Ovary (tissue), 9 donors: ENCODE results near the gene LSMEM2. TPM values are rescaled to one million over a fixed set of nuclear protein-coding genes. Genes with fewer than 3 reads are reported as not detected.

Source experiments
- DNase-seq, 5 donors: peaks; one replicate each; pipeline ENCODE4 v3.0.0-alpha.2; 2019 to 2020
- H3K27ac ChIP-seq, 2 donors: fragments of 200-600 bp; one replicate each; pipeline versions ENCODE4 v1.5.1 to v1.8.0; 2019 to 2022
- H3K27me3 ChIP-seq: fragments of 200-600 bp; one replicate; pipeline ENCODE4 v1.8.0; 2022
- H3K36me3 ChIP-seq: fragments of 200-600 bp; sonication (generic); one replicate; pipeline ENCODE4 v1.5.1; 2019
- H3K4me1 ChIP-seq: one replicate; pipeline ENCODE4 v1.8.1; 2013; ENCODE audit warnings: mild to moderate bottlenecking, moderate library complexity; ENCODE audit not compliant: insufficient read depth
- H3K4me3 ChIP-seq: fragments of 200-600 bp; sonication (generic); one replicate; pipeline ENCODE4 v1.5.1; 2017
- H3K9me3 ChIP-seq, 2 donors: fragments of 200-600 bp in 1 of 2; sonication (generic) in 1 of 2; one replicate each; pipeline versions ENCODE4 v1.5.1 to v1.8.1; 2013 to 2019; ENCODE audit warnings: mild to moderate bottlenecking in 1 of 2, moderate library complexity in 1 of 2
- EP300 ChIP-seq: sonication (generic); formaldehyde crosslinking; IDR thresholded peaks from one replicate; pipeline ENCODE4 v1.6.1; 2017; ENCODE audit warnings: antibody characterized with exemption
- POLR2A ChIP-seq: fragments of 450-650 bp; IDR thresholded peaks from one replicate; pipeline ENCODE4 v1.6.1; 2017; ENCODE audit warnings: antibody characterized with exemption, mild to moderate bottlenecking, moderate library complexity
- WGBS, 3 donors: extraction: QIAGEN DNeasy Blood & Tissue Kit in 1 of 3; methylation state at CpG; one replicate each; pipeline versions ENCODE4 v1.1.5 to v1.1.7; 2013 to 2017; 5-methylcytosine and 5-hydroxymethylcytosine counted together
- intact Hi-C, 4 donors: fragments of 100-400 bp; cut with DNase I; formaldehyde crosslinking; loops; one replicate each; pipeline versions ENCODE4 v1.11.0 to v1.15.1; 2022 to 2023
- polyA plus RNA-seq, 2 donors: library from polyadenylated mRNA; stranded (reverse); fragments of 200-250 nt in 1 of 2; fragments of 350-450 nt in 1 of 2; fragmentation: Illumina TruSeq in 1 of 2; extraction: RNeasy Lipid Tissue Mini Kit (QIAGEN cat#74804) in 1 of 2; gene quantifications; one replicate each; pipeline ENCODE4 v1.2.3, GENCODE V29; 2013 to 2014
- total RNA-seq, 7 donors: library from RNA; depleted of rRNA in 2 of 7; stranded (reverse); fragments of >200 nt in 2 of 7; fragmentation: NEBNext Ultra II Directional in 3 of 7; extraction: Animal tissue kit (Norgen Biotek cat#: 25700) in 3 of 7; gene quantifications; one replicate each; pipeline versions ENCODE4 v1.1.0 to v1.2.4, GENCODE V29; 2016 to 2023
- TF ChIP-seq, protein P1 (sequence below), 3 donors: fragments of 450-650 bp in 2 of 3; fragments of 200-600 bp in 1 of 3; IDR thresholded peaks; one replicate each; pipeline versions ENCODE4 v1.5.1 to v1.8.0; 2016 to 2022; ENCODE audit warnings: antibody characterized with exemption in 3 of 3, mild to moderate bottlenecking in 1 of 3
- donor health status: DM: no; HTN: no; CAD: no; lungs with moderate emphysema.
- donor health status: DM: no; HTN: no; CAD: no.
- donor health status: Bipolar disorder and iron deficiency.
- donor health status: DM: yes; HTN: yes; CAD: no.
- donor health status: DM: no; HTN: no; CAD: no.
- donor health status: DM: yes; HTN: yes; CAD: no.

The LSMEM2 gene
- total and polyA plus RNA-seq, 9 donors: 0.42 to 1.4 (median 0.76) TPM; not detected in 2

DNA sequence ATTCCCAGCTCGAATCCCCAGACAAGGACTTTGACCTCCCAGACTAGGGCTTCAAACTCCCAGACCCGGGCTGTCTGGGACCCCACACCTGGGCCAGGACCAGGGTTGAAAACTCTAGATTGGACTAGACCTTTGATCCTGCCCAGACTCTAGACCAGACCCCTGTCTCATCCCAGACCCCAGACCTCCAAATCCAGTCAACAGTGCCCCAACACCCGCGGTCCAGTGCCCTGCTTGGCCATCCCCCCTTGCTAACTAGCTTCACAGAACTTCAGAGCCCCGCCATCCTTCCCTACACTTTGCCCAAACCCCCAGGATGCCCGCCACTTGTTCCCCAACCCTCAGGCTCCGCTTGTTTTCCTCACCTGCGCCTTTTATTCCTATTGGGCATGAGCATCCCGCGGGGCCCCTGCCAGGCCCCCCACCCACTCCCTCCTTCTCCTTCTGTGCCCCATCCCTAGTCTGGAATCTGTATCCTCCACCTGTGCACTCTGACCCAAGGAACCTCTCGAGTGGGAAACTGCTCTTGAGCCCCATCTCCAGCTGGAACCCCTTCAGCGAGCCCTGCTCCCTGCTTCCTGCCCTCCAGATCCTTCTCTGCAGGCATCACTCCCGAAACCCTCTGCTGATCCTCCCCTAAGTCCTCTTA, 42.3 kb upstream of the LSMEM2 start:
- intact Hi-C loops: no loop called here
- TF ChIP-seq, protein P1, sequence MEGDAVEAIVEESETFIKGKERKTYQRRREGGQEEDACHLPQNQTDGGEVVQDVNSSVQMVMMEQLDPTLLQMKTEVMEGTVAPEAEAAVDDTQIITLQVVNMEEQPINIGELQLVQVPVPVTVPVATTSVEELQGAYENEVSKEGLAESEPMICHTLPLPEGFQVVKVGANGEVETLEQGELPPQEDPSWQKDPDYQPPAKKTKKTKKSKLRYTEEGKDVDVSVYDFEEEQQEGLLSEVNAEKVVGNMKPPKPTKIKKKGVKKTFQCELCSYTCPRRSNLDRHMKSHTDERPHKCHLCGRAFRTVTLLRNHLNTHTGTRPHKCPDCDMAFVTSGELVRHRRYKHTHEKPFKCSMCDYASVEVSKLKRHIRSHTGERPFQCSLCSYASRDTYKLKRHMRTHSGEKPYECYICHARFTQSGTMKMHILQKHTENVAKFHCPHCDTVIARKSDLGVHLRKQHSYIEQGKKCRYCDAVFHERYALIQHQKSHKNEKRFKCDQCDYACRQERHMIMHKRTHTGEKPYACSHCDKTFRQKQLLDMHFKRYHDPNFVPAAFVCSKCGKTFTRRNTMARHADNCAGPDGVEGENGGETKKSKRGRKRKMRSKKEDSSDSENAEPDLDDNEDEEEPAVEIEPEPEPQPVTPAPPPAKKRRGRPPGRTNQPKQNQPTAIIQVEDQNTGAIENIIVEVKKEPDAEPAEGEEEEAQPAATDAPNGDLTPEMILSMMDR (IDR thresholded peaks at IDR 0.05): no peak
- no peak for TF ChIP-seq POLR2A
- no peak for TF ChIP-seq EP300
- peak overlapping the region; percentile 69 for H3K4me3 ChIP-seq

GRCh38 chr3:50237133-50237651, 41.7 kb upstream of the LSMEM2 start:
- Histone ChIP-seq H3K27ac (peak overlapping the region; percentile 71 to 80), H3K27me3 (no peaks in the 10 kb centered on the region), H3K9me3 (no peaks in the 10 kb centered on the region), H3K4me3 (peak overlapping the region; percentile 69), H3K36me3 (no peaks in the 10 kb centered on the region), H3K4me1 (peaks cover 12% of the 10 kb centered on the region)
- TF ChIP-seq, protein P1 (IDR thresholded peaks at IDR 0.05): no peak
- TF ChIP-seq EP300 (no peak), POLR2A (no peak)
- intact Hi-C loops: no loop called here
- 0 to 3% (median 1%) methylated on average over 7 of the region's 7 CpGs for WGBS, 3 donors
- DNase-seq: peak in 1 of 5 donors; percentile 60

More for the DNA sequence above, 42.3 kb upstream of the LSMEM2 start:
- DNase-seq: no peak
- H3K9me3 ChIP-seq: no peaks in the 10 kb centered on the region
- peak overlapping the region; percentile 71 to 80 for H3K27ac ChIP-seq
- peaks cover 12% of the 10 kb centered on the region for H3K4me1 ChIP-seq
- no peaks in the 10 kb centered on the region for H3K27me3 ChIP-seq
- 0% methylated on average over 13 of the region's 13 CpGs for WGBS, 3 donors
- no peaks in the 10 kb centered on the region for H3K36me3 ChIP-seq

- intact Hi-C loops: no loop called here
- no peak for TF ChIP-seq POLR2A
- TF ChIP-seq EP300: no peak
- TF ChIP-seq, protein P1 (IDR thresholded peaks at IDR 0.05): no peak
- peaks cover 14% of the 10 kb centered on the region for H3K4me1 ChIP-seq
- no peaks in the 10 kb centered on the region for H3K9me3 ChIP-seq
- no peaks in the 10 kb centered on the region for H3K27me3 ChIP-seq
- DNase-seq: peak; percentile 71 to 85 (median 74)
- H3K36me3 ChIP-seq: no peaks in the 10 kb centered on the region
- peak overlapping the region; percentile 69 for H3K4me3 ChIP-seq
- peak overlapping the region; percentile 71 to 80 for H3K27ac ChIP-seq
- WGBS, 3 donors: 0 to 1% (median 0%) methylated on average over 28 to 31 of the region's 31 CpGs
Observed at GRCh38 chr3:50237754-50238548, 40.9 kb upstream of the LSMEM2 start.

- Histone ChIP-seq H3K4me3 (peak overlapping the region; percentile 69), H3K4me1 (peaks cover 14% of the 10 kb centered on the region), H3K27ac (peak overlapping the region; percentile 71 to 80), H3K36me3 (no peaks in the 10 kb centered on the region), H3K27me3 (no peaks in the 10 kb centered on the region), H3K9me3 (no peaks in the 10 kb centered on the region)
- peak in 4 of 5 donors; percentile 66 to 68 (median 66) for DNase-seq
- intact Hi-C loops: no loop called here
- TF ChIP-seq EP300: no peak
- no peak for TF ChIP-seq POLR2A
- TF ChIP-seq, protein P1 (IDR thresholded peaks at IDR 0.05): no peak
- 59 to 68% (median 63%) methylated on average over 6 to 7 of the region's 7 CpGs for WGBS, 3 donors
Observed at GRCh38 chr3:50238549-50239026, 40.3 kb upstream of the LSMEM2 start.
